NCI-H187 treated with DMSO at 0.1 percent for 48 hours (cell line): Measurements from ENCODE around the gene SH3PXD2A.

Experiments used
- DNase-seq: peaks from one replicate; lab custom pipeline; 2025; lab: John Stamatoyannopoulos, UW

SH3PXD2A gene

DNA sequence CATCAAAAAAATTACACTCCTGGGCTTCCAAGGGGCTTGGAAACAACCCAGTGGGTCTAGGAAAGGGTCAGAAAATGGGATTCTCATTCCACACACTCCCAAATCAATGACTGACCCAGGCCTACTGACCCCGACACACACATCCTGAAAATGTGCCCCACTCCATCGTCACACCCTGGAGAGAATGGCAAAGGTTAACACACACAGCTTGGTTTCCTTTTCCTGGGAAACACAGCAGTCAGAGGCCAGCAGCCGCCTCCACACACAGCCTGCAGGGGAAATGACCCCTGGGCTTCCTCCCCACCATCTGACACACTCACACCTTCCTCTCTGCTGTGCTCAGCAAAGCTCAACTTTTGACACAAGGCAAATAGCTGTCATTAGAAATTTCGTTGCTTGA lies 42.9 kb downstream of the SH3PXD2A start:
- DNase-seq = no peak

DNA sequence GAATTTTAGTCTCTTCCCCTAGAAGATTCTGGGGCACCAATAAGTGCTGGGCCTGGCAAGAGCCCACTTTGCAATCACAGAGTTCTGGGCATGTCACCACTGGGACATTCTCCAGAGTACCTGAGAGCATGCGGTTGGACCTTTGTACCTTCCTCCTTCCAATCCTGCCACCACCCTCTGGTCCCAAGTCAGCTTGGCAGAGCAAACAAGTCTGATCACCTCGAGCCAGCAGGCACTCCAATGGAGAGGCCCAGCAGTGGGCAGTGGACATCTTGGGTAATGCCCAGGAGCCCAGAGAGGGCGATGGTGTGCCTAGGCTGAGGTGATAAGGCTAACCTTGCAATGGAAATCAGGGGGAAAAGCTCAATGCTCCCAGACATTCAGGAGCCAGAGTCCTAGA lies 43.4 kb downstream of the SH3PXD2A start:
- no peak for DNase-seq

DNA sequence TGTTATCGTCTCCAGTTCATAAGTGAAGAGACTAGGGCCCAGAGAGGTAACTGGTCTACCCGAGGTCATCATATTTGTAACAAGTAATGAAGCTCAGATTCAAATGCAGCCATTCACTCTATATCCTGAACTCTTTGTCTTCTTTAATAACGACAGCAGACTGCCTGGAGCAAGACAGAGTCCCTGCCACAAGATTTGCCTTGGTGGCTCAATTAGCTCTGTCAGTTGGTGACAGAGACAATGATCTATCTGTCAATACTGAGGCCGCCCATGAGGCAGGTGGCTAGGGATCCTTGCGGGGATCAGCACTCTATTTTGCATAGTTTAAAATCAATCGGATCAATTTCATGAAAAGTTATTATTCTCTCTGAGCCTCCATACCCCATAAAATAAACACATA lies 43.9 kb downstream of the SH3PXD2A start:
- no peak for DNase-seq

DNA sequence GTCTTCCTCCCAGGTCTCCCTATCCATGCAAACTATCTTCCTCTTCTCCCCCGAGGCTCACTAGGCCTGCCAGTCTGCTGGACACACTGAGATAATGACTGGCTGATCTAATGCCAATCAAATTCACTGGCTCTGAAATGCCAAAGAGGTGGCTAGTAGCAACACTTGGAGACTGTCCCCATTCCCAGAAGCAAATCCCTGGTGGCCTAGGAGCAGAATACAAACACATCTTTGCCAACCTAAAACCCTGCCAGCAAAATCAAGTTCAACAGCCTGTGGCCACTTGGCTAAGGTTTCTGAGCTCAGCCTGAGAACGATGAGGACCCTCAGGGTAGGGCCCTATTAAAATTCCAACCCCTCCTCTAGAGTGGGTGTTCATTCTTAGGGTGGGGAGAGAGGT lies 46.6 kb downstream of the SH3PXD2A start:
- no peak for DNase-seq

DNA sequence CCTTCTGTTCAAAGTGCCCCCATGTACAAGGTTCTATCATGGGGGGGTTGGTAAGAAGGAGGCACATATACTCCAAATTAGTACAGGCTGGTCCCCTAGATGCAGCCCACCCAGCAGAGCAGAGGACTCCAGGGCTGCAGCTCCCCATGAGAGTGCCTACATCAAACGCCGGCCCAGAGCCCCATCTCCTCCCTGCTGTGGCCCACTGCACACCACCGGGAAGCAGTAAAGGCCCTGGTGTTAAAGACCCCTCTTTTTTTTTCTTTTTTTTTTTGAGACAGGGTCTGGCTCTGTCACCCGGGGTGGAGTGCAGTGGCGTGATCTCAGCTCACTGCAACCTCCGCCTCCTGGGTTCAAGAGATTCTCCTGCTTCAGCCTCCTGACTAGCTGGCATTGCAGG lies 47.4 kb downstream of the SH3PXD2A start:
- DNase-seq = no peak

DNA sequence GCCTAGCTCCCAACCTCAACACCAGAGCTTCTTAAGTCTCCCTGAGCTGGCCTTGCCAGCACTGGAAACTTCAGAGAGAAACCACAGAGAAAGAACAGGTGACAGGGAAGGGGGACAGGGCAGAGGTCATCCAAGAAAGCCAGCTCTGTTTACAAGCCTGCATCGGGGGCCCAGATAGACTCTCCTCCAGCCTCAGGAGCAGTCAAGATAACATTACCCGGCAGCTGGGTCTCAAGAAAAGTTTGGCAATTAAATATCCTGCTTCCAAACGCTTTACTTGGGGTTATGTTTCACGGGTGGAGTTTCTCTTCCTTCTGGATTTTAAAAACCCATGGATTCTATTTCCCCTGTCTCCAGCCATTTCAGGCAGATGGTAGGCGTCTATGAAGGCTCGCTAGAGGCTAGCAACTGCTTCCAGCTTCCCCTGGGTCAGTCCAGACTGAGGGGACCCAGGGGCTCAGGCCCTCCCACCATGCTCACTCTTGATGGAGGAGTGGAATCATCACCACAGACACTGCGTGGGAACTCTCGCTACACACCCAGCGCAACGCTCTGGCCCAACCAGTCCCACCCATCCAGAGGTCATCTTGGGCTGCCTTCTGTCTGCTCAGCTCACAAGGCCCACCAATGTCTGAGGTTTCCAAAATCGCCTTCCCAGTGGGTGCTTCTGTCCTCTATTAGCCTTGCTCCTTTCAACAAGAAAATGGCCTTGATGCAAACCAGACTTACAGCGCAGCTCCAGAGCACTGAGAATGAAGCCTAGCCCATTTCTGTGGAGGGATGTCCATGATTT lies 48.8 kb downstream of the SH3PXD2A start:
- DNase-seq = no peak

DNA sequence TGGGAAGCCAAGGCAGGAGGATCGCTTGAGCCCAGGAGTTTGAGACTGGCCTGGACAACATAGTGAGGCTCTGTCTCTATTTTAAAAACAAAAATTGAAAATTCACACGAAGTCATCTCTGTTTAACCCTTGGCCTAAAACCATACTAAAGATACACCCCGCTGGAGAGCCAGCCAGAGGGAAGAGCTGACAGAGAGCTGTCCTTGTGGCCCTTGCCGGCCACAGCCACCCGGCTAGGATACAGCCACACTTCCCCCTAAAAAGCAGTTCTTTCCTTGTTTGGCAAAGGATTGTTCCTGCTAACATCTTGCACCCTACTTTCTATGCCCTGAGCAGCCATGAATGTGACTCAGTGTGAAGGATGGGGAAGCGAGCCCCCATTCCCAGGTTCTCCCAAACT lies 49.6 kb downstream of the SH3PXD2A start:
- DNase-seq = no peak

DNA sequence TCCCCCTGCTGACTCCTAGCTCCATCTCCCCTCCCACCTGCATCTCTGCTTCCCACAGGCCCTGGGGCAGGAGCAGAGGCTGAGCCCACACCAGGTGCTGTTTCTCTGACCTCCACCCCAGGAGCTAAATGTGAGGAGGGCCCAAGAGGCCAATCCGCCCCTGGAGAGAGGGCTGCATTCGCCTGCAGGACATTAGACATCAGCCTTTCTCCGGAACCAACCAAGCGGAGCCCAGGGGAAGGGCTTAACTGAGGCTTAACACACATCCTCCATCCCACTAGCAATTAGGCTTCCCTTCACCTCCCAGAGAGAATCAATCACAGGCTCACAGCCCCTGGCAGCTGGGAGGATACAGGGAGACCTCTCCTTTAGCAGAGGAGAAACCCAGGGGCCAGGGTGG lies 50.5 kb downstream of the SH3PXD2A start:
- no peak for DNase-seq

DNA sequence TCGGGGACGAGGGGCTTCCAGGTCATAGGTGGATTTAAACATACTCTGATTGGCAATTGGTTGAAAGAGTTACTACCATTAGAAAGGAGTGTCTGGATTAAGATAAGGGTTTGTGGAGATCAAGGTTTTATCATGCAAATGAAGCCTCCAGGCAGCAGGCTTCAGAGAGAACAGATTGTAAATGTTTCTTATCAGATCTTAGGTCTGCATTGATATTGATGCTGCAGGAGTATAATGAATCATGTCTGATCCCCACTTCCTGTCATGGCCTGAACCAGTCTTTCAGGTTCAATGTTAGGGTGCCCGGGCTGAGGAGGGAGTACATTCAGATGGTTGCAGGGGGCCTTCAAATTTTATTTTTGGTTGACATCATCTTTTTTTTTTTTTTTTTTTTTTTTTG lies 51.4 kb downstream of the SH3PXD2A start:
- DNase-seq = no peak

DNA sequence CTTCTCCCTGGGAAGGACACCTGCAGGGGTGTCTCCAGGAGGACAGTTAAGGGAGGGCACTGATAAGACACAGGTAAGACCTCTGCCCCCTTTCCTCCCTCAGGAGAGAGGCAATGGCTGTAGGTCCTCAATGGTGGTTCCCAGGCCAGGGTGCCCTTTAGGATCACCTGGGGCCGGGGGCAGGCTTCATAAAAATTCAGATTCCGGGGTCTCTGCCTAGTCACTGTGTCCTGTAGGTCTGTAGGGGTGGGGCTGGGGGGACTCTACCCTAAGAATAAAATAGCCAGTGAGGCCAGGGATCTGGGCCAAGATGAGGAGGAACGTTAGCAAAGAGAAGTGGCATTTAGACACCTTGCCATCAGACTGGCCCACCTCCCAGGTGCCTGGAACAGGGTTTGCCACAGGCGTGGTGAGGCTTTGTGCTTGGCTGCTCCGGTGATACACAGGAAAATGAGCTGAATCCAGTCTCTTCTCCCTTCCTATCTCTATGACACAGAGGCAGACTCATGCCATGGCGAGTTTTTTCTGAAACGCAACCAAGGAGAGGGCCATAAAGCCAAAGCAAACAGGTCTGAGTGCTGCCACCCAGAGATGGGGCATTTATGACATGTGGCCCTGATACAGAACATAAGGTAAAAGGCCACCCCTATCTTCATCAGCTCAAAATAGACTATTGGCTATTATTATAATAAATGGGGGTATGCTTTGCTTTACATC lies 52.6 kb downstream of the SH3PXD2A start:
- DNase-seq = no peak

DNA sequence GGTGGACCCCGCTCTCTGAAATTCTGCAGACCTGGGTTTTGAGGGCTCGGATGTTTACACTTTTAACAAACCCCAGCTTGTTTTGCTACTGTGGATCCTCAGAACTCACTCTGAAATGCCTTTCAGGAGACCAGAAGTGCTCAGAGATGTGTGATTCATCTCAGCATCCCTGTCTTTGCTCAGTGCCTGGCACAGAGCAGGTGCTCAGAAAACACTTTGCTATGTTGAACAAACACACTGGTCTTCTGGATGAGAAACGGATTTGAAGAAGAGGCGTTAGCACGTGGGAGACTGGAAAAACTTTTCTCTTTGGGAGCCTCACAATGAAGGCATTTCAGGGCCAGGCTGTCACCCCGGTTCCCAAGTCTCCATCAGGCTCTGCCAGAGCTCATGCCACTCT lies 53.3 kb downstream of the SH3PXD2A start:
- no peak for DNase-seq

DNA sequence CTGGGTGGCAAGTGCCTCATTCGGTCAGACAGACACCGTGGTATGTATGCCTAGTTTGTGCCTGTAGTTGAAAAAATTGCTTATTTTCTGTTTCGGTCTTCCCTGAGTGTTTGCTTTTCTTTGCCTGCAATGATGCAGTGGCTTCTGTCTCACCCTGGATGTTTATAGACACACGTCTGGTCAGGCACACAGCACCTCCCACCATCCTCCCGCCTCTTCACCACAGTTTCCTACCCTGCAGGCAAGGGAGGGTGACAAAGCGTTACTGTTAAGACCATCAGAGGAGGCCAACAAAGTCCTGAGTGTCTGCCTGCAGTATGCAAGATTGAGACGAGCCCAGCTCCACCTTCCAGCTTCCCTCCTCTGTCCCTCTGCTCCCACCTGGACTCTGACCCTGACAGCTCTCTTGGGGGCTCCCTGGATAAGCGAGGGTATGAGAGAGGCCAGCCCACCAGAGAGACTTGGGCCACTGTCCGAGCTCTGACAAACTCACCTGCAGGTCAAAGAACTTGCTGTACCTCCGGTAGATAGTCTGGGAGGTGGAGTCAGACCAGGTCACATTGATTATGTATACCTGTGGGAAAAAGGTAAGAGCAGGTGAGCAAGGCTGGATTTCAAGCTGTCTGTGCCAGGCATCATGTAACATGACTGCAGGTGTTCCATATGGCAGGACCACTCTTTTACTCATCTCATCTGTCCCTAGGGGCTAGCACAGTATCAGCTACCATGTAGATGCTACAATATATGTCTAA lies 54.4 kb downstream of the SH3PXD2A start:
- no peak for DNase-seq

DNA sequence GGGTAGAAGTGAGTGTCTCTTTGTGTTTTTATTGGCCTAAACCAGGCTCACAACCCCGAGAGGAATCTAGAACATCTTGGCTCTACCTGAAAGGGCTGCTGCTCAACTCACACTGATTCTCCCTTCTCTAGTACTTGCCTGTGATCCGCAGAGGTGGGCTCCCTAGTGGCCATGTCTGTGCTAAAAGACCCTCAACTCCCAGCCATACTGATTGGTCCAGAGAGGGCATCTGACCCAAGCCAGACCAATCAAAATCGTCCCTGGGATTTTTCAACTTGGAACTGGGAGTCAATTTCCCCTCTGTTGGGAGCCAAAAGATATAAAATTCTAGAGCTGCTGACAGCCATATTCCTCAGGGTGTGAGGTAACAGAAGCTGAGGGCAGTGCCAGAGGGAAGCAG lies 55.3 kb downstream of the SH3PXD2A start:
- DNase-seq = no peak

DNA sequence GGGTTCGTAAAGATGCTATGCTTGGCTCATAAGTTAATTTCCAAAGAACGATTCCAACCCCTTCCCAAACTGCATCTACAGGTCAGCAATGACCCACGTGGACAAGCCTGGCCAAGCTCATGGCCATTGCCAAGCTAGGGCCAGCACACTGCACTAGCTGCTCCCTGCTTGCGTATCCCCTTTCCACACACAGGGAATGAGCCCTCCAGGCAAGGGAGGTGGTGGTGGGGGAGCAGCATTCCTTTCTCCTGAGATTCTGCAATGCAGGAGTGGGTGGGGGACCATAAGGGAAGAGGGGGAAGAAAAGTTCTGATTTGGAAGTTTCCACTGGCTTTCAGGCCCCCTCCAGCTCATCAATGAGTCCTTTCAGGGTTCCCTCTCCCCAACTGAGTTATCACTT lies 56.0 kb downstream of the SH3PXD2A start:
- no peak for DNase-seq

DNA sequence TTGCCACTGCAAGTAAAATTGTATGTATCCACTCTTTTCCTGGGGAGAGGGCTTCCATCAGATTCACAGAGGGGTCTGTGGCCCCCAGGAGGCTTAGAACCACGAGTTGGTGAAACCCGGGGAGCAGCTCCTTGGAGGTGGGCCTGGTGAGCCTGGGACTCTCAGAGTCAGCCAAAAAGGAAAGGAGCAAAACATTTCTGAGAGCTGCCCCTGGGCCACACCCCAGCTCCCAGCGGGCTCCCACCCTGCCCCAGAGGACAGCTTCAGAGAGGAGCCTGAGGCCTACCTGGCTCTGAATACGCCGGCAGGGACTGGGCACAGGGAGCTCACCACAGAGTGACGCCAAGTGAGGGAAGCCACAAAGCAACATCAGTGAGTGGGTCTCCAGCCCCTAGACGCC lies 56.9 kb downstream of the SH3PXD2A start:
- no peak for DNase-seq

DNA sequence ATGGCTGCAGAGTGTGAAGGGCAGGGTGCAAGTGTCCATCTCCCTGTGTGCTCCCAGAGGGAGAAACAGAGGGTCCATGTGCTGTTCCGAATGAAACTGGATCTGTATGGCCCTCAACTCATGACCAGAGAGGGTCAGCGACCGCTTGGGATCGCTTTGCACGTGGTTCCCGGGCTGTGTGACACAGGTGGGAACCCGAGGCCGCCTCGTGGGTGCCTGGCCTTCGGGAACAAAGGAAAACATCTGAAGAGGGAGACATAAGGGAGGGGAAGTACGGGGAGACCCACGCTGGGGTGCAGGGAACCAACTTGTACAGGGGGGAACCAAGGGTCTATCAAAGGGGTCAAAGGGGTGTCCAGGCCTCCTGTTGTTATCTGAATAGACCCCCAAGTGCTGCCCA lies 57.5 kb downstream of the SH3PXD2A start:
- no peak for DNase-seq

DNA sequence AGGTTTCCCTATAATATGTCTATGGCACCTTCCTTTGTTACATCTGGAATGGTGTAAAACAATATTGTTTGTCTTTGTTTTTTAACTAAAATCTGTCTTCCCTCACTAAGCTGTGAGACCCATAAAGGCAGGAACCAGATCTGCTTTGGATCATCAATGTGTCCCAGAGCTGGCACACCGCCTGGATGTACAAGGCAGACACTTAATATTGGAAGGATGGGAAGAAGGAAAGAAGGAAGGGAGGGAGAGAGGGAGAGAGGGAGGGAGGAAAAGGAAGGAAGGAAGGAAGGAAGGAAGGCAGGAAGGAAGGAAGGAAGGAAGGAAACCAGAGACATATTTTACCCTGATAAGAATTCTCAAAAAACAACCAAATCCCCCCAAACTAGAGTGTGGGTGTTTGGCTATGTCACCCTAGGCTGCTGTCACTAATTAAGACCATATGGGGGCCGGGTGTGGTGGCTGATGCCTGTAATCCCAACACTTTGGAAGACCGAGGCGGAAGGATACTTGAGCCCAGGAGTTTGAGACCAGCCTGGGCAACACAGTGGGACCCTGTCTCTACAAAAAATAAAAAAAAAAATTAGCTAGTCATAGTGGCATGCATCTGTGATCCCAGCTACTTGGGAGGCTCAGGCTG lies 59.6 kb downstream of the SH3PXD2A start:
- no peak for DNase-seq

DNA sequence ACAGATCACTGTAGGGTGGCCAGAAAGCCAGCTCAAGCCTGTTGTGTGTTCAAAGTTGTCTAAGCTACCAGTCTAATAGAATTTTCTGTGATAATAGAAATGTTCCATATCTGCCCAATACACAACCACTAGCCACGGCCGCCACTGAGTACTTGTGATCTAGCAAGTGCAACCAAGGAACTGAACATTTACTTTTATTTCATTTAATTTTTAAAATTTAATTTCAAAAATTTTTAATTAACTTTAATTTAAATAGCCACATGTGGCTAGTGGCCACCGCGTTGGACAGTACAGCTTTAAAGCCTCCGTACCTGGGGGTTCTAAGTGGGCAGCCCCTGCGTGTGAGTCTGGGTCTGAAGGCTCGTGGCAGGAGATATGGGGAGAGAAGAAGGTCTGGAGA lies 60.4 kb downstream of the SH3PXD2A start:
- DNase-seq = no peak

DNA sequence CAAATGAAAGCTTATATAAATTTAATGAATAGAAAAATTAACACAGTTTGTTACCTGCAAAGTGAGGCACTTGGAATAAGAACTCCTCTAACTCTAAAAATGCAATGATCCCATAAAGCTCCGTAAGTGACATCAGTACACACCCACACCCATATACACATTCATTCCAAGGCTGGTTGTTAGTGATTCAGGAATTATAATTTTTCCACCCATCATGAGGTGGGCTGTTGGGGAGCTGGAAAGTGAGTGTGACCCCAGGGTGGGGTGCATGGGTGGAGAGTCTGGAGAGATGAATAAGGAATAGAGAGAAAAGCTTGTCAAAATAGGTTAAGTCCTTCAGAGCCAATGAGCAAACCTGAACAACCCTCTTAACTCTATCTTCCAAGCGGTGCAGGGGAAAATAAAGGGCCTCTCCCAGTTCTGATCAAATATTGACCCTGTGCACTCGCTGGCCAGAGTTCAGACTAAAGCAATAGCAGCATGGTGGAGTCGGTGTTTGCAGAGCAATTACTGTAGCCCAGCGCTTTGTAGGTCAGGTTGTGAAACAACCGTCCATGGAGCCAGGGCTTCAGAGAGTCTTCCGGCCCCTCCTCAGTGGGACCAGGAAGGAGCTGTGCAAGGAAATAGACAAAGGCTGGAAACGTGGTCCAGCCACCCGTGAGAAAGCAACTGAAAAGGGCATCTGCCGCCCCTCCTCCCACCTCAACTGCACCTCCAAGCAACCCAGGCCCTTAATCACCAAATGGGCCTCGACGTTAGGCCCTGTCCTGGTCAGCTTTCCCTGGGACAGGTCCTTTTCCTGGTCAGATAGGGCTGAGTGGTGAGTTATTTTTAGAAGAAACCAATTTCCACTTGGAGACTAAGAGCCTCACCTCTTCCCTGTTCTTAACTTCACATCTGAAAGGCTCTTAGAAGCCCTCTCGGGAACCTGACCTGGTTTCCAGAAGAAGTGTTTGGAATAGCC lies 61.2 kb downstream of the SH3PXD2A start:
- DNase-seq = no peak

DNA sequence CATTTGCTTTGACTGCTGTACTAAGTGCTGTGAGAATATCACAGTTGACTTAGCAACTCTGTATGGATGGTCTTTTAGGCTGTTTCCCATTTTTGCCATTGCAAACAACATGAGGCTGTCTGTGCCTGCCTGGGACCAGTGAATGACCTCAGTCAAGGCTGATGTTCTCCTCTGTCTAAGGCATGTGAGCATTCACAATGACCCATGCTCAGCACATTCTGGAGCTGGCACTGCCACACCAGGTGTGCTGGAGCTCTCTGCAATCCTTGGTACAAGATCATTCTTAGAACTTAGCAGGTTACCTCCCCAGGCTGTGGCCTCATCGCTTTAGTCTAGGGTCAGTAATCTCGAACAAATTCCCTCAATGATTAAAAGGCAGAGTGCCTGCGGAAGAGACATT lies 61.9 kb downstream of the SH3PXD2A start:
- DNase-seq = no peak

DNA sequence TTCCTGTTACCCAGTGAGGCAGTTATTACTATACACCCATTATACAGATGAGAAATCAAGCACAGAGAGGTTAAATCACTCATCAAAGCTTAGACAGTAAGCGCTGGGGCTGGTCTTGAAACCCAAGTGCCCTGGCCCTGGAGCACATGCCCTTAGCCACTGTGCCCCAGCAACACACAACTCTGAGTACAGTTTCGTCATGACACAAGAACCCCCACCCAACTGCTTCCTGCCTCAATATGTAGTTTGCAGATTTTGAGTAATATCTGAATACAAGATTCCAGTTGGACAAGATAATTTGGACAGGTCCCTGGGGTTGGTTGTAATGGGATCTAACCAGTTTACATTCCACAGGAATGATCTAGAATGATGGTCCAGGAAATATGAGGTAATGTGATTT lies 62.8 kb downstream of the SH3PXD2A start:
- DNase-seq = no peak
